Prostate gland (tissue), 2 donors: ENCODE results near the gene PIK3R3.

Experiments used
- POLR2A ChIP-seq: fragments of 450-650 bp; IDR thresholded peaks from one replicate; pipeline ENCODE4 v1.6.1; 2016; ENCODE audit warnings: antibody characterized with exemption, mild to moderate bottlenecking
- POLR2AphosphoS5 ChIP-seq: sonication (generic); formaldehyde crosslinking; IDR thresholded peaks from one replicate; pipeline ENCODE4 v1.6.1; 2017; ENCODE audit warnings: antibody characterized with exemption
- TF ChIP-seq, protein P1 (sequence below), 4 experiments: fragments of 200-600 bp in 2 of 4; fragments of 450-650 bp in 2 of 4; sonication (generic) in 2 of 4; IDR thresholded peaks; 1 replicate in 3 of 4; 2 replicates in 1 of 4; pipeline ENCODE4 v1.5.1; 2016 to 2019; ENCODE audit warnings: antibody characterized with exemption in 4 of 4, mild to moderate bottlenecking in 2 of 4, moderate library complexity in 2 of 4

DNA sequence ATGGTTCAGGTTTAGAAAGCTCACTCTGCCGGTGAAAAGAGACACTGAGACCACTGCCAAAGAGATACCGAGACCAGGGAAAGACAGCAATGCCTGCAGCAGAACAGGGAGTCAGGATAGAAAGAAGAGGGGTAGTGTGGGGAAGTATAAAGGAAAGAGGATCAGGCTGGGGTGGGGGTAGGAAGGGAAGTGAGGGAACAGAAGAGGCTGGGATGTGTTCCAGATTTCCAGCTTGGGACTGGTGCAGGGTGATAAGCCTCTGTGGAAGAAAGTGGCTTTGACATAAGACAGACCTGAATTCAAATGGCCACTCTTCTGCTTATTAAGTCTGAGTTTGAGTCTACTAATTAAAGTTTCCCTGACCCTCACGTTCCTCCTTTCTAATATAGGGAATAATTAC, 105.9 kb downstream of the PIK3R3 start:
- TF ChIP-seq, protein P1, sequence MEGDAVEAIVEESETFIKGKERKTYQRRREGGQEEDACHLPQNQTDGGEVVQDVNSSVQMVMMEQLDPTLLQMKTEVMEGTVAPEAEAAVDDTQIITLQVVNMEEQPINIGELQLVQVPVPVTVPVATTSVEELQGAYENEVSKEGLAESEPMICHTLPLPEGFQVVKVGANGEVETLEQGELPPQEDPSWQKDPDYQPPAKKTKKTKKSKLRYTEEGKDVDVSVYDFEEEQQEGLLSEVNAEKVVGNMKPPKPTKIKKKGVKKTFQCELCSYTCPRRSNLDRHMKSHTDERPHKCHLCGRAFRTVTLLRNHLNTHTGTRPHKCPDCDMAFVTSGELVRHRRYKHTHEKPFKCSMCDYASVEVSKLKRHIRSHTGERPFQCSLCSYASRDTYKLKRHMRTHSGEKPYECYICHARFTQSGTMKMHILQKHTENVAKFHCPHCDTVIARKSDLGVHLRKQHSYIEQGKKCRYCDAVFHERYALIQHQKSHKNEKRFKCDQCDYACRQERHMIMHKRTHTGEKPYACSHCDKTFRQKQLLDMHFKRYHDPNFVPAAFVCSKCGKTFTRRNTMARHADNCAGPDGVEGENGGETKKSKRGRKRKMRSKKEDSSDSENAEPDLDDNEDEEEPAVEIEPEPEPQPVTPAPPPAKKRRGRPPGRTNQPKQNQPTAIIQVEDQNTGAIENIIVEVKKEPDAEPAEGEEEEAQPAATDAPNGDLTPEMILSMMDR (IDR thresholded peaks at IDR 0.05): no peak
- TF ChIP-seq POLR2AphosphoS5: no peak
- no peak for TF ChIP-seq POLR2A
